NB4 (cell line): ENCODE results near the gene PKDCC.

Experiments
- MYC ChIP-seq: IDR thresholded peaks from 2 replicates; pipeline ENCODE4 v1.6.1; 2011; ENCODE audit warnings: low read depth, low read length
- POLR2A ChIP-seq: IDR thresholded peaks from 2 replicates; pipeline ENCODE4 v1.6.1; 2011; ENCODE audit warnings: mild to moderate bottlenecking; ENCODE audit not compliant: insufficient read length; ENCODE audit errors: extremely low read depth
- TF ChIP-seq, protein P1 (sequence below): IDR thresholded peaks from one replicate; pipeline ENCODE4 v1.5.1; 2012; ENCODE audit warnings: low read depth, low read length

DNA sequence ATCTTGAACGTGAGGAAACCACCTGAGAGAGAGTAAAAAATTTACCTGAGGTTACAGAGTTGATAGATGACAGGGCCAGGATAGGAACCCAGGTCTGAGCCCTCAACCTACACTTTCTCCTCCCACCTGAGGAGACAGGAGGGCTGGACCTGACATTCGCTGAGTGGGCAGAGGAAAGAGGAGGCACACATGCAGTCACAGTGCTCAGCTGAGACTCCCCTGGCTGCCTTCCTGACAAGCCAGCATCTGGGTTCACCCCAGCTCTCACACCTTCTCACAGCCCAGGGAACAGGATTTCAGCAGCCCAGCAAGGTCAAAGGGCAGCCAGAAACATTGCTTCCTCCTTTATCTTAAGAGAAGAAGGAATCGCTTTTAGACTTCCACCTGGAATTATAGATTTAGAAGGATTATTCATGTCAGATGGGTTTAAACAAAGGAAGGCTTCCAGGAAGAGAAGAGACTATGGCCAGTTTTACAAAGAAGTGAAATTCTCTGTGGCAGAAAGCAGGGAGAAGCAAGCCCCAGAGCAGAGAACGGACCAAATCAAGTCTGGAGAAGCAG lies 18.1 kb upstream of the PKDCC start:
- TF ChIP-seq, protein P1, sequence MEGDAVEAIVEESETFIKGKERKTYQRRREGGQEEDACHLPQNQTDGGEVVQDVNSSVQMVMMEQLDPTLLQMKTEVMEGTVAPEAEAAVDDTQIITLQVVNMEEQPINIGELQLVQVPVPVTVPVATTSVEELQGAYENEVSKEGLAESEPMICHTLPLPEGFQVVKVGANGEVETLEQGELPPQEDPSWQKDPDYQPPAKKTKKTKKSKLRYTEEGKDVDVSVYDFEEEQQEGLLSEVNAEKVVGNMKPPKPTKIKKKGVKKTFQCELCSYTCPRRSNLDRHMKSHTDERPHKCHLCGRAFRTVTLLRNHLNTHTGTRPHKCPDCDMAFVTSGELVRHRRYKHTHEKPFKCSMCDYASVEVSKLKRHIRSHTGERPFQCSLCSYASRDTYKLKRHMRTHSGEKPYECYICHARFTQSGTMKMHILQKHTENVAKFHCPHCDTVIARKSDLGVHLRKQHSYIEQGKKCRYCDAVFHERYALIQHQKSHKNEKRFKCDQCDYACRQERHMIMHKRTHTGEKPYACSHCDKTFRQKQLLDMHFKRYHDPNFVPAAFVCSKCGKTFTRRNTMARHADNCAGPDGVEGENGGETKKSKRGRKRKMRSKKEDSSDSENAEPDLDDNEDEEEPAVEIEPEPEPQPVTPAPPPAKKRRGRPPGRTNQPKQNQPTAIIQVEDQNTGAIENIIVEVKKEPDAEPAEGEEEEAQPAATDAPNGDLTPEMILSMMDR = no peak
- TF ChIP-seq POLR2A (no peak), MYC (no peak)
